Type B pancreatic cell (in vitro differentiated cells): ENCODE measurements around the gene USP33. TPM values are rescaled to one million over a fixed set of nuclear protein-coding genes. Genes with fewer than 3 reads are reported as not detected.
"Not testable (repeated sequence)": the region's sequence is repeated elsewhere in the genome, so short reads cannot be mapped to it uniquely, and the experiment has no call there.

Source experiments
- DNase-seq: peaks from one replicate; pipeline ENCODE4 v3.0.0; 2021; ENCODE audit warnings: mixed read lengths; ENCODE audit not compliant: unreplicated experiment; ENCODE audit errors: extremely low spot score
- H3K27ac Mint-ChIP-seq: 2 replicates; pipeline ENCODE4 v1.8.0; 2021; ENCODE audit warnings: mild to moderate bottlenecking, mixed read lengths
- H3K27me3 Mint-ChIP-seq: 2 replicates; pipeline ENCODE4 v1.8.0; 2021; ENCODE audit warnings: mixed read lengths
- H3K36me3 Mint-ChIP-seq: 2 replicates; pipeline ENCODE4 v1.8.0; 2021; ENCODE audit warnings: mixed read lengths
- H3K4me1 Mint-ChIP-seq: one replicate; pipeline ENCODE4 v1.8.0; 2021; ENCODE audit warnings: mixed read lengths; ENCODE audit not compliant: unreplicated experiment
- H3K4me3 Mint-ChIP-seq: 2 replicates; pipeline ENCODE4 v1.8.0; 2021; ENCODE audit warnings: mild to moderate bottlenecking, mixed read lengths
- H3K9me3 Mint-ChIP-seq: 2 replicates; pipeline ENCODE4 v1.8.0; 2021; ENCODE audit warnings: mixed read lengths
- total RNA-seq: library from RNA; stranded (reverse); gene quantifications from 2 replicates; pipeline ENCODE4 v1.2.1, GENCODE V29; 2021; ENCODE audit warnings: low replicate concordance
- TF ChIP-seq, protein P1 (sequence below): fragments of 200-600 bp; sonication (generic); conservative IDR thresholded peaks from 2 replicates; pipeline ENCODE4 v1.5.0; 2021; ENCODE audit warnings: antibody characterized with exemption, mild to moderate bottlenecking

Gene USP33
- total RNA-seq, 1 donor from 2014 or later: 66.3 TPM

DNA sequence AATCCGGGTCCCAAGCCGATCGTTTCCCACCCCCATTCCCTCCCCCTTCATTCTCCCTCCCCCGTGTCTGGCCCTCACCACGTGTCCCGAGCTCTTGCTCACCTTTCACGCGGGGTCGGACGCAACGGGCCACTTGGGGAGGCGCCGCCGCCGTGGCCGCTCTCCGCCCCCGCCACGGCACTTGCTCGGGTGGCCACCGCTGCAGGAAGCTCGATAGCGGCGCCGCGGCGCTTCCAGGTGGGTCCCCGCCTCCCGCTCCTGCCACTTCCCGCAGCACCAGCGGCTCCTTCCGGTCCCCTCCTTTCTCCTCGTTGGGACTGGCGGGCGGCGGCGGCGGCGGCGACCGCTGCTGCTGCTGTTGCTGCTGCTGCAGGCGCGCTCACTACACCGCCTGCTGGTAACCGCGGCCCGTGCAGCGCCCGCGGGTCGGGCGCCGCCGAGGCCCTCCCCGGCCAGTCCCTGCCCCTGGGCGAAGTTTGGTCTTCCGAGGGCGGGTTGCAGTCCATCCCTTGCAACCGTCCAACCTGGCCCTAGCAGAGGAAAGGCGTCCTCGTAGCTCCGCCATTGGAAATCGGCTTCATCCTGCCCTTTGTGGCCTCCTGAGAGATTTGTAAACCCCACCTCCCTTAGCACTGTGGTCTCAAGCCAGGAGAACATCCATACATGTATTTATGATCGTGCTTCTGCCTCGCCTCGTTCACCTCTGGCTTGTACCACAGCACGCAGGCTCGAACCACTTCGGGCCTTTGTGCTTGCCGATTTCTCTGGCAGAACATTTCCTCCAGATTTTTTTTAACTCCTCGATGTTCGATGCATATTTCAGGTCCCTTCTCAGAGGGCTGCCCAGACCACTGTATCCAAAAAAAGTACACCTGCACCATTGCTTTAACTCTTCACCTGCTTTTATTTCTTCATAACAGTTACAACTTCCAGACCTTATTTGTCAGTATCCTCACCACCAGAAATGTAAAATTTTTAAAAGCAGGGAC is 76.2 kb downstream of the USP33 start:
- DNase-seq: peak; percentile 96
- TF ChIP-seq, protein P1, sequence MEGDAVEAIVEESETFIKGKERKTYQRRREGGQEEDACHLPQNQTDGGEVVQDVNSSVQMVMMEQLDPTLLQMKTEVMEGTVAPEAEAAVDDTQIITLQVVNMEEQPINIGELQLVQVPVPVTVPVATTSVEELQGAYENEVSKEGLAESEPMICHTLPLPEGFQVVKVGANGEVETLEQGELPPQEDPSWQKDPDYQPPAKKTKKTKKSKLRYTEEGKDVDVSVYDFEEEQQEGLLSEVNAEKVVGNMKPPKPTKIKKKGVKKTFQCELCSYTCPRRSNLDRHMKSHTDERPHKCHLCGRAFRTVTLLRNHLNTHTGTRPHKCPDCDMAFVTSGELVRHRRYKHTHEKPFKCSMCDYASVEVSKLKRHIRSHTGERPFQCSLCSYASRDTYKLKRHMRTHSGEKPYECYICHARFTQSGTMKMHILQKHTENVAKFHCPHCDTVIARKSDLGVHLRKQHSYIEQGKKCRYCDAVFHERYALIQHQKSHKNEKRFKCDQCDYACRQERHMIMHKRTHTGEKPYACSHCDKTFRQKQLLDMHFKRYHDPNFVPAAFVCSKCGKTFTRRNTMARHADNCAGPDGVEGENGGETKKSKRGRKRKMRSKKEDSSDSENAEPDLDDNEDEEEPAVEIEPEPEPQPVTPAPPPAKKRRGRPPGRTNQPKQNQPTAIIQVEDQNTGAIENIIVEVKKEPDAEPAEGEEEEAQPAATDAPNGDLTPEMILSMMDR: peak; percentile 94
- Mint-ChIP-seq H3K9me3 (no peaks in the 10 kb centered on the region), H3K4me3 (peak overlapping the region; percentile 93), H3K36me3 (no peaks in the 10 kb centered on the region), H3K4me1 (peaks cover 22% of the 10 kb centered on the region), H3K27ac (peak overlapping the region; percentile 98), H3K27me3 (no peaks in the 10 kb centered on the region)

DNA sequence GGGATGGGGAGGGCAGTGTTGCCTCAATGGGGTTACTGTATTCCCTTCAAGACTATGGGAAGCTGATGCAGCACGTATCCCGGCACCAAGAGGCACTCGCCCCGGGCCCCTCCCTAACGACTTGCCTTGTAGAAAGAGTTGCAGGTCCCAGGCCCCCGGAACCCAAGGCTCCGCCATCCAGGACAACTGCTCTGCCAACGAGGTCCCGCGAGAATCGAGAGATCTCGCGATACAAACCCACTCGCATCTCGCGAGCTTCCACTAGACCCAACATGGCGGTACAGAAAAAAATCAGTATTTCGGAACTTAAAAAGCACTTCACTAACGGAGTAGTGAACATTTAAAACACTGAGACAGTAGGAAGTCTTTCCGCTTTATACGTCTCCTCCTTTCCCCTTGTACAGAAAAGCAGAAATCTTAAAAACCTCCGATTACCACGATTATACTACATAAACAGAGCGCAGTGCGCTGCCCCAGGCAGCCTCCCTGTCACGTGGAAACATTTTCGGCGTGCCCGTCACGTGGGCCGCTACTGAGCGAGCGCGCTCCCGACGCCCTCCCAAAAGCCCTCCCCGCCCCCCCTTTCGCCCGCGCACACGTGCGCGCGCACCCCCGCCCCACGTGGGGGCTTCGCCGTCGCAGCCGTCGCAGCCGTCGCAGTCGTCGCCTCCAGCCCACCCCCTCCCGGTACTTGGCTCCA is 77.0 kb downstream of the USP33 start, which contains the start of gene ZZZ3:
ZZZ3 (minus strand) TSS at position 199 of the 700 bp plus-strand sequence. CDS start 49,304 bp downstream, outside the sequence.
- TF ChIP-seq, protein P1: no peak
- Mint-ChIP-seq H3K36me3 (no peaks in the 10 kb centered on the region), H3K27me3 (no peaks in the 10 kb centered on the region), H3K27ac (peak within 1 kb of the TSS; percentile 98), H3K4me1 (peaks cover 25% of the 10 kb centered on the region), H3K9me3 (no peaks in the 10 kb centered on the region), H3K4me3 (peak within 1 kb of the TSS; percentile 93)
- peak; percentile 91 for DNase-seq

DNA sequence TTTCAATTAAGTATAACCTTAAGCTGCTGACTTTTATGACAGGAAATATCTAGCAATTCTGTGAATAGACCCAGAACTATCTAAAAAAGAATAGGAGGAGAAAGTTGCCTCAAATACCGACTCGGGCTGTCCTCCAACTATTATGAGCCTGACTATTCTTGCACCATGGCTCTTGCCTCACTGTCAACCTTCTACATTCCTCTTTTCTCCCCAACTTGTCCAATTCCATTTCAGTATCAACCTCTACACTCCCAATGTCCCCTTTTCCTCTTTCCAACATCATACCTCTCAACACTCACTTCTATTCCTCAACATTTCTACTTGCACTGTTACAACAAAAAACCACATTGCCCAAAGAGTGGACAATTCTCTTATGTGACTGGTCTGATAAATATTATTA is 79.5 kb downstream of the USP33 start:
- H3K27ac Mint-ChIP-seq: no peak overlapping the region
- peaks cover 3% of the 10 kb centered on the region for H3K36me3 Mint-ChIP-seq
- no peak for DNase-seq
- TF ChIP-seq, protein P1: no peak
- H3K9me3 Mint-ChIP-seq: no peaks in the 10 kb centered on the region
- H3K27me3 Mint-ChIP-seq: no peaks in the 10 kb centered on the region
- peaks cover 27% of the 10 kb centered on the region for H3K4me1 Mint-ChIP-seq
- peak overlapping the region; percentile 48 for H3K4me3 Mint-ChIP-seq

DNA sequence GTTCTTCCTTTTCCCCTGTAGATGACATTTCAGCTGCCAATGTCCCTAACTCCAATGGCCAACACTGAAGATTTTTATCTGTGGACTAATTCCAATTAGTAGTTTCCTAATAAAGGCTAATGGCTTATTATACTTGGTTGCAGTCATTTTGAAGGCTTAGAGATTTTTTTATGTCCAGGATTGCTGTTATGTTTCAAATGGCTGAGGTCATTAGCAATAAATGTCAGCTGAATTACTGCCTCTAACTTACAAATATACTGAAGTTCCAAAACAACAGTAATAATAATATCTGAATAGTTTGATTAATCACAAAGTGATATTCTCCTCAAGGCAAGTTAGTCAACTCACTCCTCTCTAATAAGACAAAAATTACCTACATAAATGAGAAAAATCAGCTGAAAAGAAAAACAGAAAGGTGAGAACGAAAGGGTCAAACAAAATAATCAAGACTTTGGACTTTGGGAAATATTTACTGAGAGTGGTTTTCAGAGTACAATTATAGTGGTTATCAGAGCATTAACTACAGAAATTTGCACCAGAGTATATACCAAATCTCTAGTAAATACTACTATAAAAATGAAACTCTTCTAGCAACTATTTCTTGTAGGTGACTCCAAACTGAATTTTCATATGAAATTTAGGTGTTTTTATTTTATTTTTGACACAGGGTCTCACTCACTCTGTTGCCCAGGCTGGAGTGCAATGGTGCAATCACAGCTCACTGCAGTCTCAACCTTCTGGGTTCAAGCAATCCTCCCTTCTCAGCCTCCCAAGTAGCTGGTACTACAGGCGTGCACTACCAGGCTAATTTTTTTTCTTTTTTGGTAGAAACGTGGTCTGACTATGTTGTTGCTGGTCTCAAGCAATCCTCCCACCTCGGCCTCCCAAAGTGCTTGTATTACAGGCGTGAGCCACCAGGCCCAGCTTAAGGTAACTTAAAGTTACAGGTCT is 80.7 kb downstream of the USP33 start:
- DNase-seq: no peak
- peak overlapping the region; percentile 61 for H3K27ac Mint-ChIP-seq
- H3K4me1 Mint-ChIP-seq: peaks cover 27% of the 10 kb centered on the region
- H3K36me3 Mint-ChIP-seq: peaks cover 3% of the 10 kb centered on the region
- H3K9me3 Mint-ChIP-seq: no peaks in the 10 kb centered on the region
- peak overlapping the region; percentile 34 for H3K4me3 Mint-ChIP-seq
- TF ChIP-seq, protein P1: no peak
- H3K27me3 Mint-ChIP-seq: no peaks in the 10 kb centered on the region

DNA sequence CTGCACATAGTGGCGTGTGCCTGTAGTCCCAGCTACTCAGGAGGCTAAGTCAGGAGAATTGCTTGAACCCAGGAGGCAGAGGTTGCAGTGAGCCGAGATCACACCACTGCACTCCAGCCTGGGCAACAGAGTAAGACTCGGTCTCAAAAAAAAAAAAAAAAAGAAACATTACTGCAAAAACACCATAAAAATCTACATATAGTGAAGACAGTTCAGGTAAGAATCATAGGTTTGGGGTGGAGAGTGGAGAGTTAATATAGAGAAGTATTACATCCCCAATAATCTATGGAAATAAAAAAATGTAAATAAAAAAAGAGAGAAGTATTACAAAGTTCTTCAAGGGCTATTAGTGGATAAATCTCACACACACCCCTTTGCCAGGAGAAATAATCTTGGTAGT is 84.8 kb downstream of the USP33 start:
- DNase-seq, H3K27ac Mint-ChIP-seq, H3K4me3 Mint-ChIP-seq, H3K9me3 Mint-ChIP-seq, H3K27me3 Mint-ChIP-seq, H3K36me3 Mint-ChIP-seq: not testable (repeated sequence)
- H3K4me1 Mint-ChIP-seq: peaks cover 29% of the 10 kb centered on the region
